Left ventricle myocardium superior (tissue), 1 donor: ENCODE results near the gene UST. TPM values are rescaled to one million over a fixed set of nuclear protein-coding genes. Genes with fewer than 3 reads are reported as not detected.
"Not testable (repeated sequence)": the region's sequence is repeated elsewhere in the genome, so short reads cannot be mapped to it uniquely, and the experiment has no call there.

ENCODE experiments used
- ATAC-seq: fragments of 200-7000 bp; cut with Tn5 transposase; one replicate; pipeline ENCODE4 v1.9.1; 2020; ENCODE audit warnings: mild to moderate bottlenecking, moderate library complexity
- DNase-seq: peaks from one replicate; pipeline ENCODE4 v3.0.0-alpha.2; 2020
- intact Hi-C: fragments of 100-400 bp; cut with micrococcal nuclease; formaldehyde crosslinking; loops from one replicate; pipeline ENCODE4 v1.11.0; 2022
- total RNA-seq: library from RNA; stranded (reverse); fragmentation: NEBNext Ultra II Directional; extraction: Animal tissue kit (Norgen Biotek cat#: 25700); gene quantifications from one replicate; pipeline ENCODE4 v1.2.1, GENCODE V29; 2021
- donor health status: DM: no; HTN: yes; CAD: no; lungs with severe emphysema.

UST gene
- total RNA-seq, 1 donor from 2014 or later, result 3.4 TPM

GRCh38 chr6:148912252-148912651, 165.4 kb downstream of the UST start:
- ATAC-seq (no peak), DNase-seq (no peak)
- intact Hi-C loops, result no loop called here

GRCh38 chr6:148915810-148916209, 169.0 kb downstream of the UST start:
- ATAC-seq, result no peak
- intact Hi-C loops, result no loop called here

DNA sequence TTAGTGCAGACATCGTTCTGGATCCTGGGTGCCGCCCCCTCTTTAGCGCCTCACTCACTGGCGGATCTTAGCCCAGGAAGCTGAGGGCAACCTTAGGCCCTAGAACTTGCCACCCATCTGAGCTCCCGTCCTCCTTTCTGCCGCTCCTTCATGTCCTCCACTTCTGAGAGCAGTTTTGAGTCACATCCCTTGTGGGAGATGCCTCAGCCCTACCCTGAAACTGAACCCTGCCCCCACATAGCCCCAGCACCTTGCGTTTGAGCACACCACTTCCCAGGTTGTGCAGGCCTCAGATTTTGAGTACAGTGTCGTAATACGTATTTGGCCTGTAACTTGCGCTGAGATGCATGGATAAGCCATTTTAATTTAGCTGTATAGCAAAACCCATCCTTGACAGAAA, 169.7 kb downstream of the UST start:
- intact Hi-C loops, ATAC-seq, DNase-seq: not testable (repeated sequence)

More at GRCh38 chr6:148915810-148916209, 169.0 kb downstream of the UST start:
- no peak for DNase-seq

- ATAC-seq (no peak), DNase-seq (no peak)
- intact Hi-C loops, result no loop called here
Observed at GRCh38 chr6:148924226-148925012, 177.6 kb downstream of the UST start.

DNA sequence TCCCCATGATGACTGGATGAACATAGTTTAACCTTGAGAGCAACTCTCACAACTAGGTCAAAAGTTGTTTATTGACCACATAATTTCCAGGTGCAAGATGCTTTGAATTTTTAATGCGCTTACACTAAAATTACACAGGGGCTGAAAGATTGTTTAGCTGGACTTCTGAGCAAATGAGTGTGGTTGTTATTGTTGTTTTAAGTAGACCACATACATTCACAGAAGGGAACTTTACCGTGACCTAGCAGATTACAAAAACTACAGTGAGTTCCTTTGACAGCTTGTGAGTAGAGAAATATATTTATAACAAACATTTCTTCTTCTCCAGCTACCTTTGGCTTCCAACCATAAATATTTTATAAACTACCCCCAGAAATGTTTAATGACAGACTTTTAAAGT, 178.9 kb downstream of the UST start:
- no peak for ATAC-seq
- no peak for DNase-seq
- intact Hi-C loops, result no loop called here

GRCh38 chr6:148926478-148926877, 179.6 kb downstream of the UST start:
- peak; percentile 96 for ATAC-seq
- intact Hi-C loops, result no loop called here
- DNase-seq, result no peak

GRCh38 chr6:148927586-148927985, 180.8 kb downstream of the UST start:
- no peak for DNase-seq
- intact Hi-C loops, result no loop called here
- no peak for ATAC-seq

DNA sequence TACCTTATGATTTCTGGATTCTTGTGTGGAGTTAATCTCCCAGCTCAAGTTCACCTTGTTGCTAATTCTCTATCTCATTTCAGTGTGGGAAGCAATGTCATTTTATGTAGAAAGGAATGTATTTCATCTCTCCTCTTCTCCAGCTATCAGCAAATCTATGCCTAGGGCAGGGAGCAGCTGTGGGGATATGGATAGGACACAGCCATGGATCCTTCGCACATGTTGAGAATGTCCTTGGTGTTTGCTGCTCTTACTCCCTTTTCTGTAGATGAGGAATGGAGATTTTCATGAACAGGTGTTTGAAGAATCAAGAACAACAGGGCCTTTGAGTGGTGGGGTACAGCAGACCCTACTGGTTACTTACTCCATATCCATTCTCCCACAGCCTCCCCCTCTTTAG, 182.0 kb downstream of the UST start:
- ATAC-seq (no peak), DNase-seq (no peak)
- intact Hi-C loops, result no loop called here

GRCh38 chr6:148932208-148932607, 185.4 kb downstream of the UST start:
- no peak for ATAC-seq
- DNase-seq, result no peak
- intact Hi-C loops, result no loop called here

DNA sequence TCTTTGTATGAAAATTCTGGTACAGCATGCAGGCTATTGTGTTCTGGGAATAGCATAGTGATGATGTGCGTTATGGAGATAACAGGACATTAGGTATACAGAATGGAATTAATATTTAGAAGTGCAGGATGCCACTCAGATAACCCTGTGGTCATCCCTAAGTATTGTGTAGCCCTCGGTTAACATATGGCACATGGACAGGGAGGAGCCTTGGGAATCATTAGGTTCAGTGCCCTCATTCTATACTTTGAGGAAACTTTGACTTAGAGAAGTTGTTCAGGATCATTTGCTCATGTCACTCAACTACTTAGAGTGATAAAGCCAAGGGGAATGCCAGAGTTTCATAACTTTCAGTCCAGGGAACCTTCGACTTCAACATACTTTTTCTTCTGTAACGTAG, 185.9 kb downstream of the UST start:
- DNase-seq (no peak), ATAC-seq (no peak)
- intact Hi-C loops, result no loop called here

GRCh38 chr6:148934539-148934938, 187.7 kb downstream of the UST start:
- intact Hi-C loops, result no loop called here
- DNase-seq, result peak; percentile 38
- peak; percentile 79 for ATAC-seq

- intact Hi-C loops, result no loop called here
- no peak for DNase-seq
- peak; percentile 46 for ATAC-seq
Observed at GRCh38 chr6:148934961-148935360, 188.1 kb downstream of the UST start.

DNA sequence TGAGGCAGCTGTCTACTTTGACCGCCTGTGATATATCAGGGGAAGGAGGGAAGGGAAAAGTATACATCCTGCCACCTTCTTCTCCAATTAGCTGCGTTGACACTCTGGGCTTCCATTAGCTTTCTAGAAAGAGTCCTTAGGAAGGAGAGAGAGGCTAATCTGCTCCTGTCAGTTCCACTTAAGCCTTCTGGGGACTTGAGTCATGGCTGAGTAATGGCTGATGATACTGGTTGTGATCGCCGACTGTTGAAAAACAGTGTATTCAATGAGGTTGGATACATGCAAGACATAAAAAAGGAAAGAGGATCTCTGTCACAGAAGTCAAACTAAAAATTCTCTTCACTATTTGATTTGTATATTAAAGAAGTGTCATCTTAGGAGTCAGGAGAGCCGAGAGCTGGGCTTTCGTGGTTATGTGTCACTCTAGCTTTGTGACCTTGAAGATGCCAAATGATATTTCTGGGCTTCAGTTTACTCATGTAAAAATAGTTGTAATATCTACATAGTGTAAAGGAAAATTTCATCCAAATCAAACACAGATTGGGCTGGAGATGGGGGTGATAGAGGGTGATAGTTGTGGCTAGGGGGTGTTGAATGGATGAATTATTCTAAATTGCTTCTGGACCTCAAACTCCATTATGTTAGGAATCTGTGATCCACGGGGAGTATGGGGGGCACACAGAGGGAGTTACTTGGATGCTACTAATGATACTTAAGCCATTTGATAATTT, 189.0 kb downstream of the UST start:
- intact Hi-C loops, result no loop called here

DNA sequence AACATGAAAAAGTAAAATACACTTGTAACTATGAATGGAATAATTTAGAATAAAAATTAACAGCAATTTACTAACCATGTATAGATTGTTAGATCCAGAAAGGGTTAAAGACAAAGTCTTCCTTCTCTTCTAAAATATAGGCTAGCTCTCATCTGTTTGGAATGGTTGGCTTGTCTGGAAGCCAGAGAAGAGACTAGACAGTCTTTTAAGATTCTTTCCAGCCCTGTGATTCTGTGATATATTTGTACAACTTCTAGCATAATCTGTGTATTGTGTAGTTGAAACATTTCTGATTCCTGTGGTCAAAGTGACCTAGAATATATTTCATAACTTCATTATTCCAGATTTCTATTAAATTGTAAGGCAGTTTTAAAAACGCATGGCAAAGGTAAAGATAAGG, 196.6 kb downstream of the UST start:
- DNase-seq, result no peak
- no peak for ATAC-seq
- intact Hi-C loops, result no loop called here

More for the DNA sequence above, 189.0 kb downstream of the UST start:
- no peak for ATAC-seq
- no peak for DNase-seq

GRCh38 chr6:148944608-148945007, 197.8 kb downstream of the UST start:
- intact Hi-C loops, result loop anchor here (5.0 kb wide), 2 partner anchors 197 to 367 kb away; partner anchors contain the start of gene UST

GRCh38 chr6:148945301-148946021, 198.6 kb downstream of the UST start:
- ATAC-seq, result no peak
- intact Hi-C loops, result loop anchor here (5.0 kb wide), 2 partner anchors 198 to 368 kb away; partner anchors contain the start of gene UST
- no peak for DNase-seq

More at GRCh38 chr6:148944608-148945007, 197.8 kb downstream of the UST start:
- ATAC-seq (no peak), DNase-seq (no peak)

- intact Hi-C loops, result loop anchor here (5.0 kb wide), 2 partner anchors 201 to 371 kb away; partner anchors contain the start of gene UST
- peak; percentile 82 for DNase-seq
- ATAC-seq, result peak; percentile 95
Observed at GRCh38 chr6:148947621-148948444, 201.0 kb downstream of the UST start.

- ATAC-seq, result no peak
- intact Hi-C loops, result no loop called here
- no peak for DNase-seq
Observed at GRCh38 chr6:148951662-148952061, 204.8 kb downstream of the UST start.
